Measurements from ENCODE around the gene CLEC3B.
A peak's percentile ranks its signal among the peaks of the same experiment; 100 is the strongest.
"Not testable (repeated sequence)": the region's sequence is repeated elsewhere in the genome, so short reads cannot be mapped to it uniquely, and the experiment has no call there.

The CLEC3B gene

GRCh38 chr3:45037720-45038455 lies 11.8 kb downstream of the CLEC3B start:
- DNase-seq: peak; percentile 84

GRCh38 chr3:45041666-45042065 lies 15.6 kb downstream of the CLEC3B start:
- DNase-seq: no peak

GRCh38 chr3:45042162-45042561 lies 16.1 kb downstream of the CLEC3B start:
- no peak for DNase-seq

- no peak for DNase-seq
Measured at GRCh38 chr3:45043728-45044299, 17.7 kb downstream of the CLEC3B start.

- no peak for DNase-seq
Measured at GRCh38 chr3:45048244-45048643, 22.1 kb downstream of the CLEC3B start.

GRCh38 chr3:45049807-45050206 lies 23.7 kb downstream of the CLEC3B start:
- DNase-seq: no peak

GRCh38 chr3:45051685-45052084 lies 25.6 kb downstream of the CLEC3B start:
- DNase-seq: no peak

GRCh38 chr3:45053805-45054195 lies 27.7 kb downstream of the CLEC3B start:
- DNase-seq: not testable (repeated sequence)

GRCh38 chr3:45054196-45054857 lies 28.2 kb downstream of the CLEC3B start:
- DNase-seq: no peak

- no peak for DNase-seq
Measured at GRCh38 chr3:45055032-45055410, 28.9 kb downstream of the CLEC3B start.

- no peak for DNase-seq
Measured at GRCh38 chr3:45055411-45056143, 29.5 kb downstream of the CLEC3B start.

GRCh38 chr3:45056608-45057301 lies 30.7 kb downstream of the CLEC3B start:
- no peak for DNase-seq

GRCh38 chr3:45057557-45057956 lies 31.5 kb downstream of the CLEC3B start:
- DNase-seq: no peak

- DNase-seq: no peak
Measured at GRCh38 chr3:45059132-45059531, 33.0 kb downstream of the CLEC3B start.

- no peak for DNase-seq
Measured at GRCh38 chr3:45060165-45060892, 34.2 kb downstream of the CLEC3B start.

- no peak for DNase-seq
Measured at GRCh38 chr3:45062697-45063070, 36.6 kb downstream of the CLEC3B start.

- DNase-seq: peak; percentile 34
Measured at GRCh38 chr3:45064512-45065372, 38.6 kb downstream of the CLEC3B start.

GRCh38 chr3:45065373-45065720 lies 39.2 kb downstream of the CLEC3B start:
- DNase-seq: no peak

GRCh38 chr3:45066109-45066801 lies 40.2 kb downstream of the CLEC3B start:
- DNase-seq: no peak

GRCh38 chr3:45067486-45067885 lies 41.4 kb downstream of the CLEC3B start:
- DNase-seq: no peak

GRCh38 chr3:45067941-45068340 lies 41.8 kb downstream of the CLEC3B start:
- DNase-seq: no peak

All from activated CD4-positive, CD25-positive, alpha-beta regulatory T cell treated with anti-CD3 and anti-CD28 coated beads, Interleukin-2, amount 50 U/mL, for 72 hours (primary cell).